ENCODE data around the gene NOL8.

The NOL8 gene

GRCh38 chr9:92332577-92333281 lies 7.6 kb upstream of the NOL8 start:
- in situ Hi-C loops (cut with MboI; ENCODE audit: low pct_unique_long_range_greater_than_20kb, low sequenced_read_pairs, unreplicated experiment): loop anchor here (25.0 kb wide), 1 partner anchor 105 kb away; no protein-coding TSS in a partner anchor
- DNase-seq (ENCODE audit: low spot score): no peak
- TF ChIP-seq CTCF (IDR thresholded peaks at IDR 0.05; ENCODE audit: extremely low read depth, insufficient read depth, missing control alignments): no peak

- peak; percentile 19 for TF ChIP-seq CTCF (IDR thresholded peaks at IDR 0.05; ENCODE audit: extremely low read depth, insufficient read depth, missing control alignments)
- in situ Hi-C loops (cut with MboI; ENCODE audit: low pct_unique_long_range_greater_than_20kb, low sequenced_read_pairs, unreplicated experiment): loop anchor here (25.0 kb wide), 1 partner anchor 109 kb away; no protein-coding TSS in a partner anchor
- DNase-seq (ENCODE audit: low spot score): no peak
Observed at GRCh38 chr9:92328225-92328624, 3.1 kb upstream of the NOL8 start.

- TF ChIP-seq CTCF (IDR thresholded peaks at IDR 0.05; ENCODE audit: extremely low read depth, insufficient read depth, missing control alignments): no peak
- no peak for DNase-seq (ENCODE audit: low spot score)
- in situ Hi-C loops (cut with MboI; ENCODE audit: low pct_unique_long_range_greater_than_20kb, low sequenced_read_pairs, unreplicated experiment): loop anchor here (25.0 kb wide), 1 partner anchor 110 kb away; no protein-coding TSS in a partner anchor
Observed at GRCh38 chr9:92327283-92327850, 2.2 kb upstream of the NOL8 start.

- peak; percentile 41 for DNase-seq (ENCODE audit: low spot score)
- in situ Hi-C loops (cut with MboI; ENCODE audit: low pct_unique_long_range_greater_than_20kb, low sequenced_read_pairs, unreplicated experiment): loop anchor here (25.0 kb wide), 1 partner anchor 111 kb away; no protein-coding TSS in a partner anchor
- no peak for TF ChIP-seq CTCF (IDR thresholded peaks at IDR 0.05; ENCODE audit: extremely low read depth, insufficient read depth, missing control alignments)
Observed at GRCh38 chr9:92325991-92326500, 896 bp upstream of the NOL8 start.

GRCh38 chr9:92324889-92325268 lies 271 bp downstream of the NOL8 start:
- in situ Hi-C loops (cut with MboI; ENCODE audit: low pct_unique_long_range_greater_than_20kb, low sequenced_read_pairs, unreplicated experiment): loop anchor here (25.0 kb wide), 2 partner anchors 112 to 312 kb away; no protein-coding TSS in a partner anchor
- DNase-seq (ENCODE audit: low spot score): no peak

GRCh38 chr9:92324431-92324830 lies 719 bp downstream of the NOL8 start:
- no peak for DNase-seq (ENCODE audit: low spot score)
- TF ChIP-seq CTCF (IDR thresholded peaks at IDR 0.05; ENCODE audit: extremely low read depth, insufficient read depth, missing control alignments): no peak
- in situ Hi-C loops (cut with MboI; ENCODE audit: low pct_unique_long_range_greater_than_20kb, low sequenced_read_pairs, unreplicated experiment): loop anchor here (25.0 kb wide), 1 partner anchor 313 kb away; no protein-coding TSS in a partner anchor

More at GRCh38 chr9:92324889-92325268, 271 bp downstream of the NOL8 start:
- no peak for TF ChIP-seq CTCF (IDR thresholded peaks at IDR 0.05; ENCODE audit: extremely low read depth, insufficient read depth, missing control alignments)

Measured in GM13977 (cell line).